CD4-positive, alpha-beta memory T cell (primary cell): ENCODE data around the gene ARL15. TPM values are rescaled to one million over a fixed set of nuclear protein-coding genes. Genes with fewer than 3 reads are reported as not detected.

Experiments used
- CTCF ChIA-PET: fragments of 350-600 bp; sonication (Branson Sonifier 250); formaldehyde crosslinking; loops from one replicate; lab custom pipeline; 2021; ENCODE audit warnings: inconsistent platforms; ENCODE audit not compliant: partially characterized antibody; lab: Charles Lee
- POLR2A ChIA-PET: fragments of 350-600 bp; sonication (Branson Sonifier 250); formaldehyde crosslinking; loops from one replicate; lab custom pipeline; 2021; ENCODE audit not compliant: partially characterized antibody; lab: Charles Lee
- DNase-seq, 5 donors: peaks; one replicate each; pipeline versions ENCODE4 v3.0.0 to v3.0.0-alpha.2; 2020 to 2022; ENCODE audit warnings: mixed read lengths in 1 of 5
- H3K27ac ChIP-seq: one replicate; pipeline ENCODE4 v1.7.0; 2013; ENCODE audit warnings: low read depth, low read length
- H3K27me3 ChIP-seq: 2 replicates; pipeline ENCODE4 v1.7.0; 2013; ENCODE audit warnings: mild to moderate bottlenecking, low read length, moderate library complexity; ENCODE audit not compliant: insufficient read depth
- H3K36me3 ChIP-seq: 2 replicates; pipeline ENCODE4 v1.7.0; 2013; ENCODE audit warnings: mild to moderate bottlenecking, low read length, moderate library complexity; ENCODE audit not compliant: insufficient read depth
- H3K4me1 ChIP-seq: 2 replicates; pipeline ENCODE4 v1.7.0; 2013; ENCODE audit warnings: mild to moderate bottlenecking, low read length, moderate library complexity; ENCODE audit not compliant: insufficient read depth
- H3K4me3 ChIP-seq, 2 donors: one replicate each; pipeline ENCODE4 v1.7.0; 2013; ENCODE audit warnings: low read length in 2 of 2, mild to moderate bottlenecking in 1 of 2
- H3K9me3 ChIP-seq, 2 donors: one replicate each; pipeline ENCODE4 v1.7.0; 2013; ENCODE audit warnings: low read length in 2 of 2, control low read depth in 1 of 2; ENCODE audit not compliant: control insufficient read depth in 1 of 2
- H3K27ac Mint-ChIP-seq, 7 donors: one replicate each; pipeline ENCODE4 v1.8.0; 2020 to 2021; ENCODE audit warnings: mixed read lengths in 7 of 7, mild to moderate bottlenecking in 6 of 7, inconsistent platforms in 3 of 7, moderate library complexity in 3 of 7
- H3K27me3 Mint-ChIP-seq, 2 donors: one replicate each; pipeline ENCODE4 v1.8.0; 2020 to 2021; ENCODE audit warnings: mixed read lengths in 2 of 2
- H3K36me3 Mint-ChIP-seq, 2 donors: one replicate each; pipeline ENCODE4 v1.8.0; 2020 to 2021; ENCODE audit warnings: mixed read lengths in 2 of 2, inconsistent platforms in 1 of 2, mild to moderate bottlenecking in 1 of 2
- H3K4me1 Mint-ChIP-seq, 4 donors: one replicate each; pipeline ENCODE4 v1.8.0; 2020 to 2021; ENCODE audit warnings: mixed read lengths in 4 of 4, mild to moderate bottlenecking in 1 of 4
- H3K4me3 Mint-ChIP-seq, 8 donors: one replicate each; pipeline ENCODE4 v1.8.0; 2020 to 2021; ENCODE audit warnings: mixed read lengths in 8 of 8, mild to moderate bottlenecking in 7 of 8, moderate library complexity in 6 of 8, inconsistent platforms in 3 of 8
- H3K9me3 Mint-ChIP-seq, 8 donors: one replicate each; pipeline ENCODE4 v1.8.0; 2020 to 2021; ENCODE audit warnings: mixed read lengths in 8 of 8, mild to moderate bottlenecking in 5 of 8, inconsistent platforms in 3 of 8, moderate library complexity in 1 of 8
- intact Hi-C: fragments of 100-400 bp; cut with micrococcal nuclease; formaldehyde crosslinking; loops from one replicate; pipeline ENCODE4 v1.15.1; 2023
- polyA plus RNA-seq, 2 donors: library from polyadenylated mRNA; unstranded; fragments of 300-500 nt; fragmentation: Illumina TruSeq; gene quantifications; one replicate each; pipeline ENCODE4 v1.2.3, GENCODE V29; 2021
- total RNA-seq, 2 experiments: library from RNA; stranded (reverse); gene quantifications; one replicate each; pipeline ENCODE4 v1.2.3, GENCODE V29; 2021

ARL15 gene
- total and polyA plus RNA-seq, 4 experiments from 2014 or later, result 14.0 to 29.8 (median 14.7) TPM

DNA sequence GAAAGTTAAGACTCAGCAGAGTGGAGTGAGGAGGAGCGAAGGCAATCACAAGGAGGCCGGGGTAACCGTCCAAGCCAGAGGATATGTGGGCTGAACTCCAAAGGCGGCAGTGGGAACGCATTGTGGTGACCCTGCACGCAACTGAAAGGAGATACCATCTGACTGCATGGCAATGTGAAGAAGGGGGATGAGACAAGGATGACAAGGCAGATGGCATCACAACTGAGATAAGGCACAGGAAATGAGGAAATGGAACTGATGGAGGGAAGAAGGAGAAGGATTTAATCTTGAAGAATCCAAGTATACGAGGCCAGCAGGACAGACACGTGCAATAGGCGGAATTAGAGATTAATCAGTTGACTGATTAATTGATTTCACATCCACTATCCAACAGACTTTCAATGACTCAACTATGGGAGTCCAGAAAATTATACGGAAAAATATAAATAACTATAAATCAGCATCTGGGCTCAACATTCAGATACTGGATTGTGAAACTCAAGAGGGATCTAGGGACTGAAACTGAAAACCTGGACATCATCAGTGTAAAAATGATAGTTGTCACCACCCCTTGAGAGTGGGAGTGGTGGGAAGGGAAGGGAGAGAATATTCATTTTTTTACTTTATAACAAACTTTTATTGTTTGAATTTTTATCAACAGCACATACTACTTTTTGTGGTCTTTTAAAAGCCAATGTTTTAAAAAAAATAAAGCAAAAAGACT, 86.1 kb downstream of the ARL15 start:
- Histone ChIP-seq H3K27ac (no peak overlapping the region), H3K36me3 (no peaks in the 10 kb centered on the region), H3K9me3 (no peaks in the 10 kb centered on the region), H3K4me3 (no peak overlapping the region), H3K27me3 (no peaks in the 10 kb centered on the region), H3K4me1 (no peaks in the 10 kb centered on the region)
- Mint-ChIP-seq H3K36me3 (peaks cover 0 to 5% of the 10 kb centered on the region in 2 donors), H3K4me3 (peak overlapping the region in 1 of 8 donors; percentile 18), H3K27ac (no peak overlapping the region), H3K9me3 (peaks cover 0 to 2% (median 0%) of the 10 kb centered on the region in 8 donors), H3K27me3 (no peaks in the 10 kb centered on the region), H3K4me1 (peaks cover 0 to 18% (median 12%) of the 10 kb centered on the region in 4 donors)
- intact Hi-C loops, result no loop called here
- CTCF ChIA-PET, result no interaction called here
- DNase-seq, result no peak
- POLR2A ChIA-PET, result no interaction called here

DNA sequence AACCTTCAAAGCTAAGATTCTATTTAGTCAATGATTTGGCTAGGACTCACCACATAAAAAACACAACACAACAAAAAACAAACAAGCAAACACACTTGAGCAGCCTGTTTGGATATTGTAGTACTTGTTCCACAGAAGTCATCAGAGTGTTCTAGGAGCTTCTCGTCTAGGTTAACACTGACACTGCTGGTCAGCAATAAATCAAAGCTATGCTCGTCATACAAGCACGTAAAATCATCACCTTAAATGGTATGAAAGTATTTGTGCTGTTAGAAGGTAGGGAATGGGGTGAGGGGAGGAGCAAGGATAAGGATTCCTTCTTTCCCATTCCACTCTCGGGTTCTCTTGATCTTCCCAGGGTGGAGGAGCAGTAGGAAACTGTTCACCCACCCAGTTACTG, 88.0 kb downstream of the ARL15 start:
- Mint-ChIP-seq H3K9me3 (peaks cover 0 to 2% (median 0%) of the 10 kb centered on the region in 8 donors), H3K27me3 (no peaks in the 10 kb centered on the region), H3K27ac (no peak overlapping the region), H3K4me1 (peaks cover 0 to 12% (median 10%) of the 10 kb centered on the region in 4 donors), H3K4me3 (no peak overlapping the region), H3K36me3 (peaks cover 0 to 5% of the 10 kb centered on the region in 2 donors)
- Histone ChIP-seq H3K4me1 (no peaks in the 10 kb centered on the region), H3K27me3 (no peaks in the 10 kb centered on the region), H3K36me3 (no peaks in the 10 kb centered on the region), H3K27ac (no peak overlapping the region), H3K9me3 (no peaks in the 10 kb centered on the region), H3K4me3 (no peak overlapping the region)
- ChIA-PET POLR2A (no interaction called here), CTCF (interaction anchor here (1.6 kb wide), 1 partner anchor 12 kb away, joined by 5 read pairs; no protein-coding TSS in a partner anchor)
- DNase-seq, result no peak
- intact Hi-C loops, result no loop called here

DNA sequence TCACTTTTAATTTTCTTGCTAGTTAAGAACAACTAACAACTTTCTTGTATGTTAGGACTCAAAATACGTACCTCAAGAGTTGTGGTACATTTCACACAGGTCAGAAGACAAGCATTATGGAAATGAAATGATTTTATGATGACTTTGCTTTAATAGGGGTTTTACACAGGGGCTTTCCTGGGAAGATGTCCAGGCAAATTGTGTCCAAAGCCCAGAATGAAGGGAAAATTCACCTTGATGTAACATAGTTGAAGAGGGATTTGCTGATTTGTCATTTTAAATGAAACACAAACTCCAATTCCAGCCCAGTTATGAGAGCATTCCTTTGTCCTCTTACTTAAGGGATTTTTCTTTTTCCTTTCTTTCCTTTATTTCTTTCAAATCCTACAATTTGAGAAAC, 89.2 kb downstream of the ARL15 start:
- H3K36me3 ChIP-seq, result no peaks in the 10 kb centered on the region
- ChIA-PET CTCF (interaction anchor here (1.6 kb wide), 1 partner anchor 13 kb away, joined by 5 read pairs; no protein-coding TSS in a partner anchor), POLR2A (no interaction called here)
- no peak overlapping the region for H3K27ac Mint-ChIP-seq
- intact Hi-C loops, result no loop called here
- H3K27me3 Mint-ChIP-seq, result no peaks in the 10 kb centered on the region
- H3K4me1 Mint-ChIP-seq, result peaks cover 0 to 11% (median 9%) of the 10 kb centered on the region in 4 donors
- no peak for DNase-seq
- H3K9me3 ChIP-seq, result no peaks in the 10 kb centered on the region
- peaks cover 0 to 5% of the 10 kb centered on the region in 2 donors for H3K36me3 Mint-ChIP-seq
- H3K27ac ChIP-seq, result no peak overlapping the region
- no peak overlapping the region for H3K4me3 ChIP-seq
- no peaks in the 10 kb centered on the region for H3K4me1 ChIP-seq
- no peak overlapping the region for H3K4me3 Mint-ChIP-seq
- H3K27me3 ChIP-seq, result no peaks in the 10 kb centered on the region
- H3K9me3 Mint-ChIP-seq, result peaks cover 0 to 2% (median 0%) of the 10 kb centered on the region in 8 donors

DNA sequence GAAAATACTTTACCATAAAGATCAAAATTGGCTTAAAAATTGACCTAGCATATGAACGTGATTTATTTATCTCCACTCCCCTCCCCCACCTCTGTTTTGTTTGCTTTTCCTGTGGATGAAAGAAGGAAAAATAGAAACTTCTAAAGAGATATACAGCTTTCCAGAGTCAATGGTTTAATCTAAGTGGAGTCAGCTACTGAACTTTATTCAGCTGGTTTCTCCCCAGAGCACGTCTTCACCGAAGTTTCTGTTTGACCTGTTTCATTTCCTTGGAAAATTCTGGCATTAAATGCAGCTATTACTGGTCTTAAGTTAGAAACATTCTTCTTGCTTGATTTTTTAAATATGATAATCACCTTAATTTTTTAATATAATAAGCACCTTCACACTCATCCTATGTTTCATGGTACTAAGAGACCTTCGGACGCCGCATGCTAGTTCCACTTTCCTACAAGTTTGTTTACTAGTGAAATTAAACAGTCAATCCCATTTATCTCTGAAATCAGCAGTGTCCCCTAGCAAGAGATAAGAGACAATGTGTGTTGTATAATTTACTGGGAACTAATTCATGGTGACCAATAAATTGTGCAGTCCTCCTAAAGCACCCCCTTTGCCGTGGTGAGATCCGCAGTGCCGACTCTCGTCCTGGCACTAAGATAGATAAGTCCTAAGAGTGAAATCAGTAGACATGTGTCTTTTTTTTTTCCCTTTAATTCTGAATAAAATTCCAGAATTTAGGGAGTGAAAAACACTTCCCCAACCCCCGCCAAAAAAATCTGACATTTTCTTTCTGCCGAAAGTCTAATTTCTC, 89.9 kb downstream of the ARL15 start:
- Histone ChIP-seq H3K27me3 (no peaks in the 10 kb centered on the region), H3K4me1 (no peaks in the 10 kb centered on the region), H3K4me3 (no peak overlapping the region), H3K9me3 (no peaks in the 10 kb centered on the region), H3K27ac (no peak overlapping the region), H3K36me3 (no peaks in the 10 kb centered on the region)
- POLR2A ChIA-PET, result no interaction called here
- intact Hi-C loops, result no loop called here
- H3K36me3 Mint-ChIP-seq, result peaks cover 0 to 2% of the 10 kb centered on the region in 2 donors
- no peak for DNase-seq
- H3K27ac Mint-ChIP-seq, result no peak overlapping the region
- no peak overlapping the region for H3K4me3 Mint-ChIP-seq
- CTCF ChIA-PET, result no interaction called here
- H3K27me3 Mint-ChIP-seq, result no peaks in the 10 kb centered on the region
- peaks cover 0 to 7% (median 5%) of the 10 kb centered on the region in 4 donors for H3K4me1 Mint-ChIP-seq
- peaks cover 0 to 2% (median 0%) of the 10 kb centered on the region in 8 donors for H3K9me3 Mint-ChIP-seq

DNA sequence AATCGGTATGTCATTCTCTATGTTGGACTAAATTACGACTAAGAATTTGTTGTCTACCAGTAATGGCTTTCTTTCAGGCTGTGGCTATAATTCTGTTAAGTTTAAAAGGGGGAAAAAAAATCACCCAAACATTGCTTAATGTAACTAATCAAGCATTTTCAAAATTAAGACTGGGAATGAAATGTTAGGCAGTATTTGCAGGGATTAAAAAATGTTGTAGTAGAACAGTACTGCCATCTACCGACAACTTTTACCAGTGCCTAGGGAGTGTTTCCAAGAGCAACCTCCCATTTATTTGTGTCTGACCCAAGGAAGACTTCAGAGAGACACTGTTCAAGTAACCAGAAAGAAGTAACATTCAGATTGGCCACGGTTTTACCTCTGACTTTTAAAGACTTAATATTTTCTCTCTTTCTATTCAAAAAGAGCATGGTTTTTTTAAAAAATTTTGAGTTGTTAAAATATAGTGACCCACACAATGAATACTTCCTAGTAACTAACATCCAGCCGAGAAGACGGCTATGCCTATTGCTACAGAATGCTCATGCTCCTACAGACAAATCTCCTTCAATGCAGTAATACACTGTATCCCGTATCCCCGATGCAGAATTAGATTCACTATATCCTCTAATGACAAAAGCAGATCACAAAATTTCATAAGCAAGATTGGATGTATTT, 92.4 kb downstream of the ARL15 start:
- Mint-ChIP-seq H3K9me3 (no peaks in the 10 kb centered on the region), H3K4me3 (no peak overlapping the region), H3K27ac (no peak overlapping the region), H3K36me3 (no peaks in the 10 kb centered on the region), H3K4me1 (peaks cover 3 to 11% (median 7%) of the 10 kb centered on the region in 4 donors), H3K27me3 (no peaks in the 10 kb centered on the region)
- H3K36me3 ChIP-seq, result no peaks in the 10 kb centered on the region
- ChIA-PET POLR2A (no interaction called here), CTCF (interaction anchor here (2.0 kb wide), 1 partner anchor 11 kb away, joined by 9 read pairs; no protein-coding TSS in a partner anchor)
- intact Hi-C loops, result loop anchor here (1.0 kb wide), 2 partner anchors 740 to 1270 kb away; no protein-coding TSS in a partner anchor
- no peak overlapping the region for H3K27ac ChIP-seq
- no peak overlapping the region for H3K4me3 ChIP-seq
- H3K9me3 ChIP-seq, result no peaks in the 10 kb centered on the region
- DNase-seq, result peak in 4 of 5 donors; percentile 10 to 32 (median 22)
- H3K4me1 ChIP-seq, result no peaks in the 10 kb centered on the region
- no peaks in the 10 kb centered on the region for H3K27me3 ChIP-seq

DNA sequence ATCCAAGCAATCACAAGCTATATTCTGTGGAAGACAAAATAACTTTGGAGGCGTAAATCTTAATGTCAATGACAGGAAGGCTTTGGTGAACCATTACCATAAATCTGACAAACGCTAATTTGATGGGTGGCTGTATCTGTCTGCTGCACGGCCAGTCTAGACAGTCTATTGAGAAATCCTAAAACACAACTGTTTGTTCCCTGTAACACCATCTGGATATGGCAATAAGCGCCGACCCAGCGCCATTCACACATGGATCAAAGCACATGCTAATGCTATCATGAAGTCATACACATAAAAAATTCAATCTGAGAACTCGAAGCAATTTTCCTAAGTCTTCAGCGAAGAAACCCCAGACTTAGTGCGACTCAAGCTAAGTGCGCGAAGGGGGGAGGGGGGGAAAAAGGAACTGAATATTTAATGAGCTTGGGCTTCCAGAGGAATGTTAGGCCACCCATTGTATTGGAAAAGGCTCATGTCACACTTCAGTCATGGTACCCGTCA, 95.1 kb downstream of the ARL15 start:
- Histone ChIP-seq H3K4me3 (no peak overlapping the region), H3K9me3 (no peaks in the 10 kb centered on the region), H3K27me3 (no peaks in the 10 kb centered on the region), H3K36me3 (no peaks in the 10 kb centered on the region), H3K27ac (no peak overlapping the region), H3K4me1 (no peaks in the 10 kb centered on the region)
- Mint-ChIP-seq H3K4me3 (no peak overlapping the region), H3K27me3 (no peaks in the 10 kb centered on the region), H3K27ac (no peak overlapping the region), H3K36me3 (no peaks in the 10 kb centered on the region), H3K9me3 (no peaks in the 10 kb centered on the region), H3K4me1 (peaks cover 8 to 18% (median 15%) of the 10 kb centered on the region in 4 donors)
- POLR2A ChIA-PET, result no interaction called here
- DNase-seq, result no peak
- intact Hi-C loops, result no loop called here
- CTCF ChIA-PET, result interaction anchor here (0.8 to 1.6 kb wide), 6 partner anchors 11 to 737 kb away, joined by 3 to 4 read pairs (median 3); no protein-coding TSS in a partner anchor
